Neural crest cell (in vitro differentiated cells): Measurements from ENCODE around the gene DNAH14. TPM values are rescaled to one million over a fixed set of nuclear protein-coding genes. Genes with fewer than 3 reads are reported as not detected.
"Not testable (repeated sequence)": the region's sequence is repeated elsewhere in the genome, so short reads cannot be mapped to it uniquely, and the experiment has no call there.

Experiments used
- DNase-seq: peaks from one replicate; pipeline ENCODE4 v3.0.0; 2021; ENCODE audit warnings: low read depth, mixed read lengths, low spot score
- H3K27ac Mint-ChIP-seq: one replicate; pipeline ENCODE4 v1.8.0; 2021; ENCODE audit warnings: mild to moderate bottlenecking, mixed read lengths; ENCODE audit not compliant: unreplicated experiment
- H3K27me3 Mint-ChIP-seq: 2 replicates; pipeline ENCODE4 v1.8.0; 2021; ENCODE audit warnings: low read depth, mild to moderate bottlenecking, mixed read lengths
- H3K36me3 Mint-ChIP-seq: 2 replicates; pipeline ENCODE4 v1.8.0; 2021; ENCODE audit warnings: low read depth, mild to moderate bottlenecking, mixed read lengths
- H3K4me1 Mint-ChIP-seq: 2 replicates; pipeline ENCODE4 v1.8.0; 2021; ENCODE audit warnings: mixed read lengths
- H3K4me3 Mint-ChIP-seq: one replicate; pipeline ENCODE4 v1.8.0; 2021; ENCODE audit warnings: mild to moderate bottlenecking, mixed read lengths
- H3K9me3 Mint-ChIP-seq: 2 replicates; pipeline ENCODE4 v1.8.0; 2021; ENCODE audit warnings: mixed read lengths
- CTCF ChIP-seq: fragments of 200-600 bp; sonication (generic); conservative IDR thresholded peaks from 2 replicates; pipeline ENCODE4 v1.5.0; 2021; ENCODE audit warnings: antibody characterized with exemption, mild to moderate bottlenecking
- total RNA-seq: library from RNA; stranded (reverse); gene quantifications from 2 replicates; pipeline ENCODE4 v1.2.1, GENCODE V29; 2021

Gene DNAH14
- total RNA-seq, 1 donor from 2014 or later, result 31.0 TPM

GRCh38 chr1:225158291-225158690 is 228.8 kb downstream of the DNAH14 start:
- Mint-ChIP-seq H3K4me1 (no peaks in the 10 kb centered on the region), H3K27me3 (no peaks in the 10 kb centered on the region), H3K27ac (no peak overlapping the region), H3K9me3 (no peaks in the 10 kb centered on the region), H3K36me3 (peaks cover 2% of the 10 kb centered on the region), H3K4me3 (no peak overlapping the region)
- no peak for DNase-seq
- no peak for TF ChIP-seq CTCF

- DNase-seq, result no peak
- TF ChIP-seq CTCF, result no peak
- Mint-ChIP-seq H3K4me3 (no peak overlapping the region), H3K27ac (no peak overlapping the region), H3K36me3 (peaks cover 5% of the 10 kb centered on the region), H3K4me1 (no peaks in the 10 kb centered on the region), H3K9me3 (no peaks in the 10 kb centered on the region), H3K27me3 (no peaks in the 10 kb centered on the region)
Observed at GRCh38 chr1:225159793-225160192, 230.3 kb downstream of the DNAH14 start.

DNA sequence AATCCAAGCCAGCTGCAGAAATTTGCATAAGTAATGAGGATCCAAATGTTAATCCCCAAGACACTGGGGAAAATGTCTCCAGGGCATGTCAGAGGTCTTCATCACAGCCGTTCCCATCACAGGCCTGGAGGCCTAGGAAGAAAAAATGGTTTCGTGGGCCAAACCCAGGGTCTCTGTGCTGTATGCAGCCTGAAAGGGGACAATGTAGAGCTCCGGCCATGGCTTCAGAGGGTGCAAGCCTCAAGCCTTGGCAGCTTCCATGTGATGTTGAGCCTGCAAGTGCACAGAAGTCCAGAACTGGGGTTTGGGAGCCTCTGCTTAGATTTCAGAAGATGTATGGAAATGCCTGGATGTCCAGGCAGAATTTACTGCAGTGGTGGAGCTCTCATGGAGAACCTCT is 247.9 kb downstream of the DNAH14 start:
- Mint-ChIP-seq H3K36me3 (peaks cover 47% of the 10 kb centered on the region), H3K9me3 (peaks cover 36% of the 10 kb centered on the region)
- H3K4me3 Mint-ChIP-seq, H3K27me3 Mint-ChIP-seq, H3K4me1 Mint-ChIP-seq, H3K27ac Mint-ChIP-seq, DNase-seq: not testable (repeated sequence)

GRCh38 chr1:225179686-225180085 is 250.2 kb downstream of the DNAH14 start:
- Mint-ChIP-seq H3K27ac (no peak overlapping the region), H3K4me3 (no peak overlapping the region), H3K36me3 (peaks cover 50% of the 10 kb centered on the region), H3K27me3 (no peaks in the 10 kb centered on the region), H3K9me3 (peaks cover 35% of the 10 kb centered on the region), H3K4me1 (no peaks in the 10 kb centered on the region)
- DNase-seq, result no peak
- TF ChIP-seq CTCF, result no peak

- Mint-ChIP-seq H3K9me3 (peaks cover 21% of the 10 kb centered on the region), H3K27me3 (no peaks in the 10 kb centered on the region), H3K4me3 (no peak overlapping the region), H3K27ac (no peak overlapping the region), H3K4me1 (no peaks in the 10 kb centered on the region), H3K36me3 (peaks cover 37% of the 10 kb centered on the region)
- DNase-seq, result no peak
- TF ChIP-seq CTCF, result no peak
Observed at GRCh38 chr1:225182716-225183115, 253.2 kb downstream of the DNAH14 start.

- DNase-seq, result no peak
- no peaks in the 10 kb centered on the region for H3K4me1 Mint-ChIP-seq
- no peak overlapping the region for H3K4me3 Mint-ChIP-seq
- no peak for TF ChIP-seq CTCF
- H3K36me3 Mint-ChIP-seq, result peaks cover 48% of the 10 kb centered on the region
- H3K9me3 Mint-ChIP-seq, result peaks cover 24% of the 10 kb centered on the region
- H3K27me3 Mint-ChIP-seq, result no peaks in the 10 kb centered on the region
- H3K27ac Mint-ChIP-seq, result no peak overlapping the region
Observed at GRCh38 chr1:225191199-225191753, 261.8 kb downstream of the DNAH14 start.
